ENCODE measurements around the gene S100A10.

Gene S100A10

GRCh38 chr1:151993734-151994496 is at the start of gene S100A10:
S100A10 (minus strand) TSS chr1:151993859; CDS start chr1:151986230, 7,629 bp downstream.
- Histone ChIP-seq H3K4me1 (ENCODE audit: insufficient read depth, low read length, poor library complexity, severe bottlenecking) (peaks cover 46% of the 10 kb centered on the region), H3K36me3 (ENCODE audit: insufficient read depth, low read length) (no peaks in the 10 kb centered on the region), H3K9me2 (replicated peaks; ENCODE audit: low read depth, low read length) (no peaks in the 10 kb centered on the region), H4K20me1 (ENCODE audit: insufficient read depth, low read length, poor library complexity, severe bottlenecking) (no peaks in the 10 kb centered on the region), H3K27me3 (ENCODE audit: insufficient read depth, low read length, poor library complexity, severe bottlenecking) (no peaks in the 10 kb centered on the region), H2AFZ (ENCODE audit: low read length) (peak within 1 kb of the TSS; percentile 97), H3K4me3 (ENCODE audit: low read length, poor library complexity, severe bottlenecking) (peak within 1 kb of the TSS; percentile 82), H3K4me2 (ENCODE audit: low read depth, low read length, poor library complexity, severe bottlenecking) (peak within 1 kb of the TSS; percentile 97), H3K9ac (ENCODE audit: low read depth, low read length, poor library complexity, severe bottlenecking) (peak within 1 kb of the TSS; percentile 83), H3K79me2 (ENCODE audit: insufficient read depth, low read length) (peaks cover 46% of the 10 kb centered on the region), H3K9me3 (ENCODE audit: insufficient read depth, low read depth, low read length) (no peaks in the 10 kb centered on the region), H3F3A (ENCODE audit: low read depth) (peaks cover 9% of the 10 kb centered on the region; the same call in 1 of the 2 replicates)
- TF ChIP-seq CTCF (conservative IDR thresholded peaks at IDR 0.05; ENCODE audit: low read length) (no peak), EZH2phosphoT487 (IDR thresholded peaks at IDR 0.05; ENCODE audit: borderline replicate concordance) (no peak)

GRCh38 chr1:152042030-152042429 is 48.4 kb upstream of the S100A10 start:
- Histone ChIP-seq H3K79me2 (ENCODE audit: insufficient read depth, low read length) (peaks cover 3% of the 10 kb centered on the region; the same call in 1 of the 2 replicates), H2AFZ (ENCODE audit: low read length) (0 out of 2 replicates have a peak overlapping the region, but pooled peaks have one; percentile 10), H4K20me1 (ENCODE audit: insufficient read depth, low read length, poor library complexity, severe bottlenecking) (no peaks in the 10 kb centered on the region), H3K4me3 (ENCODE audit: low read length, poor library complexity, severe bottlenecking) (no peak overlapping the region), H3K9me3 (ENCODE audit: insufficient read depth, low read depth, low read length) (no peaks in the 10 kb centered on the region), H3K9me2 (replicated peaks; ENCODE audit: low read depth, low read length) (no peaks in the 10 kb centered on the region), H3K4me2 (ENCODE audit: low read depth, low read length, poor library complexity, severe bottlenecking) (no peak overlapping the region), H3K9ac (ENCODE audit: low read depth, low read length, poor library complexity, severe bottlenecking) (no peak overlapping the region), H3K4me1 (ENCODE audit: insufficient read depth, low read length, poor library complexity, severe bottlenecking) (peaks cover 48% of the 10 kb centered on the region), H3K27me3 (ENCODE audit: insufficient read depth, low read length, poor library complexity, severe bottlenecking) (no peaks in the 10 kb centered on the region), H3K36me3 (ENCODE audit: insufficient read depth, low read length) (no peaks in the 10 kb centered on the region), H3F3A (ENCODE audit: low read depth) (0 out of 2 replicates have a peak, but pooled peaks cover 2% of the 10 kb centered on the region)
- TF ChIP-seq EZH2phosphoT487 (IDR thresholded peaks at IDR 0.05; ENCODE audit: borderline replicate concordance): no peak
- no peak for TF ChIP-seq CTCF (conservative IDR thresholded peaks at IDR 0.05; ENCODE audit: low read length)

- H3K79me2 ChIP-seq (ENCODE audit: insufficient read depth, low read length): peaks cover 19% of the 10 kb centered on the region
- H3K4me3 ChIP-seq (ENCODE audit: low read length, poor library complexity, severe bottlenecking): no peak overlapping the region
- H2AFZ ChIP-seq (ENCODE audit: low read length): no peak overlapping the region
- H3F3A ChIP-seq (ENCODE audit: low read depth): peaks cover 8% of the 10 kb centered on the region
- H3K36me3 ChIP-seq (ENCODE audit: insufficient read depth, low read length): no peaks in the 10 kb centered on the region
- peaks cover 34% of the 10 kb centered on the region for H3K4me1 ChIP-seq (ENCODE audit: insufficient read depth, low read length, poor library complexity, severe bottlenecking)
- no peaks in the 10 kb centered on the region for H3K9me2 ChIP-seq (replicated peaks; ENCODE audit: low read depth, low read length)
- no peak overlapping the region for H3K9ac ChIP-seq (ENCODE audit: low read depth, low read length, poor library complexity, severe bottlenecking)
- H4K20me1 ChIP-seq (ENCODE audit: insufficient read depth, low read length, poor library complexity, severe bottlenecking): no peaks in the 10 kb centered on the region
- no peaks in the 10 kb centered on the region for H3K9me3 ChIP-seq (ENCODE audit: insufficient read depth, low read depth, low read length)
- H3K27me3 ChIP-seq (ENCODE audit: insufficient read depth, low read length, poor library complexity, severe bottlenecking): peaks cover 14% of the 10 kb centered on the region
- TF ChIP-seq CTCF (conservative IDR thresholded peaks at IDR 0.05; ENCODE audit: low read length): no peak
- TF ChIP-seq EZH2phosphoT487 (IDR thresholded peaks at IDR 0.05; ENCODE audit: borderline replicate concordance): no peak
- H3K4me2 ChIP-seq (ENCODE audit: low read depth, low read length, poor library complexity, severe bottlenecking): no peak overlapping the region
Observed at GRCh38 chr1:152039886-152040285, 46.2 kb upstream of the S100A10 start.
